Stomach (tissue), 4 donors: ENCODE measurements around the gene GABRB1.

Experiments used
- CTCF ChIP-seq, 7 experiments: fragments of 450-650 bp in 4 of 7; fragments of 200-600 bp in 3 of 7; sonication (generic) in 3 of 7; IDR thresholded peaks; one replicate each; pipeline ENCODE4 v1.5.1; 2016 to 2019; ENCODE audit warnings: antibody characterized with exemption in 7 of 7, control low read depth in 2 of 7, mild to moderate bottlenecking in 1 of 7
- POLR2A ChIP-seq, 4 donors: fragments of 450-650 bp; IDR thresholded peaks; one replicate each; pipeline ENCODE4 v1.6.1; 2016; ENCODE audit warnings: antibody characterized with exemption in 4 of 4, control low read depth in 2 of 4, mild to moderate bottlenecking in 1 of 4, moderate library complexity in 1 of 4

GRCh38 chr4:47050761-47051725, 19.7 kb downstream of the GABRB1 start:
- TF ChIP-seq CTCF (IDR thresholded peaks at IDR 0.05) = no peak
- TF ChIP-seq POLR2A (IDR thresholded peaks at IDR 0.05) = no peak
